HepG2 (cell line): ENCODE results near the gene MTARC1. TPM values are rescaled to one million over a fixed set of nuclear protein-coding genes. Genes with fewer than 3 reads are reported as not detected.

Experiments
- DR1 ChIP-seq: sonication (generic); formaldehyde crosslinking; IDR thresholded peaks from 2 replicates; pipeline ENCODE4 v1.8.0; 2021; ENCODE audit warnings: mild to moderate bottlenecking, missing genetic modification reagents, inconsistent platforms
- ELK4 ChIP-seq: sonication (generic); formaldehyde crosslinking; IDR thresholded peaks from 2 replicates; pipeline ENCODE4 v1.9.0; 2021; ENCODE audit warnings: missing genetic modification reagents, borderline replicate concordance
- IKZF1 ChIP-seq: fragments of 450-650 bp; IDR thresholded peaks from 2 replicates; pipeline ENCODE4 v1.7.1; 2016
- IRF9 ChIP-seq: sonication (generic); formaldehyde crosslinking; IDR thresholded peaks from 2 replicates; pipeline ENCODE4 v1.8.0; 2022; ENCODE audit warnings: missing genetic modification reagents, mild to moderate bottlenecking, borderline replicate concordance
- KDM3A ChIP-seq: IDR thresholded peaks from 2 replicates; pipeline ENCODE4 v1.6.1; 2018; ENCODE audit warnings: low read depth, missing compliant biosample characterization
- KMT2B ChIP-seq: IDR thresholded peaks from 2 replicates; pipeline ENCODE4 v1.6.1; 2016; ENCODE audit warnings: missing genetic modification reagents, missing compliant biosample characterization
- MTF1 ChIP-seq: sonication (generic); formaldehyde crosslinking; IDR thresholded peaks from 2 replicates; pipeline ENCODE4 v1.5.0; 2020; ENCODE audit warnings: missing genetic modification reagents
- MXD3 ChIP-seq: IDR thresholded peaks from 2 replicates; pipeline ENCODE4 v1.6.1; 2016; ENCODE audit warnings: mild to moderate bottlenecking, missing biosample characterization, missing genetic modification reagents
- NONO ChIP-seq, 2 experiments: fragments of 450-650 bp in 1 of 2; sonication (generic) in 1 of 2; formaldehyde crosslinking in 1 of 2; IDR thresholded peaks in 1 of 2; conservative IDR thresholded peaks in 1 of 2; 2 replicates each; pipeline versions ENCODE4 v1.6.1 to v1.8.0; 2017 to 2022; ENCODE audit warnings: mild to moderate bottlenecking in 1 of 2, missing genetic modification reagents in 1 of 2, moderate library complexity in 1 of 2
- RELA ChIP-seq: sonication (generic); formaldehyde crosslinking; IDR thresholded peaks from 2 replicates; pipeline ENCODE4 v1.4.0; 2020; ENCODE audit warnings: missing genetic modification reagents
- ZKSCAN5 ChIP-seq: sonication (generic); formaldehyde crosslinking; IDR thresholded peaks from 2 replicates; pipeline ENCODE4 v1.5.1; 2020; ENCODE audit warnings: mild to moderate bottlenecking, missing genetic modification reagents
- ZNF253 ChIP-seq: sonication (generic); formaldehyde crosslinking; IDR thresholded peaks from 2 replicates; pipeline ENCODE4 v1.8.0; 2022; ENCODE audit warnings: mild to moderate bottlenecking, missing genetic modification reagents, borderline replicate concordance
- ZNF777 ChIP-seq: sonication (generic); formaldehyde crosslinking; IDR thresholded peaks from 2 replicates; pipeline ENCODE4 v1.4.0; 2020; ENCODE audit warnings: missing genetic modification reagents
- polyA plus RNA-seq, 8 experiments: library from polyadenylated mRNA; depleted of rRNA in 3 of 8; stranded (reverse) in 7 of 8; unstranded in 1 of 8; fragments of >200 nt; fragmentation: Illumina TruSeq in 4 of 8; extraction: Trizol in 4 of 8; gene quantifications; 2 replicates each; pipeline versions ENCODE4 v1.2.1 to v1.2.3, GENCODE V29; 2011 to 2016; ENCODE audit warnings: low read depth in 4 of 8, missing spikeins in 1 of 8, mixed read lengths in 1 of 8; ENCODE audit not compliant: insufficient read depth in 1 of 8
- total RNA-seq, 5 experiments: library from RNA; depleted of rRNA; stranded (reverse); fragments of >200 nt; fragmentation: Illumina TruSeq; extraction: Trizol; gene quantifications; 2 replicates each; pipeline ENCODE4 v1.2.3, GENCODE V29; 2016; ENCODE audit warnings: low read depth in 1 of 5
- TF ChIP-seq, protein P1 (sequence below): sonication (generic); formaldehyde crosslinking; IDR thresholded peaks from 2 replicates; pipeline ENCODE4 v1.8.0; 2022; ENCODE audit warnings: mild to moderate bottlenecking, missing genetic modification reagents, moderate library complexity
- TF ChIP-seq, protein P2 (sequence below): sonication (generic); formaldehyde crosslinking; IDR thresholded peaks from 2 replicates; pipeline ENCODE4 v1.9.0; 2021; ENCODE audit warnings: missing genetic modification reagents, mild to moderate bottlenecking, borderline replicate concordance
- TF ChIP-seq, protein P3 (sequence below): sonication (generic); formaldehyde crosslinking; IDR thresholded peaks from 2 replicates; pipeline ENCODE4 v1.5.0; 2020; ENCODE audit warnings: mild to moderate bottlenecking, missing genetic modification reagents, borderline replicate concordance
- TF ChIP-seq, protein P4 (sequence below): sonication (generic); formaldehyde crosslinking; IDR thresholded peaks from 2 replicates; pipeline ENCODE4 v1.5.0; 2020; ENCODE audit warnings: missing genetic modification reagents, mild to moderate bottlenecking, borderline replicate concordance

MTARC1 gene
- total and polyA plus RNA-seq, 2 of the 13 experiments (the other 11 are each of a cell fraction or from before 2014, with no cell fraction given): 19.4 to 106 TPM

GRCh38 chr1:220767312-220768125 lies 19.2 kb upstream of the MTARC1 start (continued):
- TF ChIP-seq, protein P1, sequence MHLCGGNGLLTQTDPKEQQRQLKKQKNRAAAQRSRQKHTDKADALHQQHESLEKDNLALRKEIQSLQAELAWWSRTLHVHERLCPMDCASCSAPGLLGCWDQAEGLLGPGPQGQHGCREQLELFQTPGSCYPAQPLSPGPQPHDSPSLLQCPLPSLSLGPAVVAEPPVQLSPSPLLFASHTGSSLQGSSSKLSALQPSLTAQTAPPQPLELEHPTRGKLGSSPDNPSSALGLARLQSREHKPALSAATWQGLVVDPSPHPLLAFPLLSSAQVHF: no peak
- TF ChIP-seq ZKSCAN5 (CRISPR knock-in tag) (no peak), IRF9 (CRISPR knock-in tag) (no peak), KDM3A (CRISPR knock-in tag) (0 out of 2 replicates have a peak, but pooled peaks have one; percentile 2), IKZF1 (no peak), NONO (IDR thresholded peaks at IDR 0.05) (no peak), NONO (CRISPR knock-in tag; conservative IDR thresholded peaks at IDR 0.05) (no peak), MTF1 (CRISPR knock-in tag) (no peak), ZNF777 (no peak), KMT2B (no peak), DR1 (CRISPR knock-in tag) (no peak), MXD3 (CRISPR knock-in tag) (no peak), ZNF253 (CRISPR knock-in tag) (no peak), ELK4 (CRISPR knock-in tag) (no peak), RELA (CRISPR knock-in tag) (no peak)
- TF ChIP-seq, protein P2, sequence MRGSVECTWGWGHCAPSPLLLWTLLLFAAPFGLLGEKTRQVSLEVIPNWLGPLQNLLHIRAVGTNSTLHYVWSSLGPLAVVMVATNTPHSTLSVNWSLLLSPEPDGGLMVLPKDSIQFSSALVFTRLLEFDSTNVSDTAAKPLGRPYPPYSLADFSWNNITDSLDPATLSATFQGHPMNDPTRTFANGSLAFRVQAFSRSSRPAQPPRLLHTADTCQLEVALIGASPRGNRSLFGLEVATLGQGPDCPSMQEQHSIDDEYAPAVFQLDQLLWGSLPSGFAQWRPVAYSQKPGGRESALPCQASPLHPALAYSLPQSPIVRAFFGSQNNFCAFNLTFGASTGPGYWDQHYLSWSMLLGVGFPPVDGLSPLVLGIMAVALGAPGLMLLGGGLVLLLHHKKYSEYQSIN: no peak
- TF ChIP-seq, protein P3, sequence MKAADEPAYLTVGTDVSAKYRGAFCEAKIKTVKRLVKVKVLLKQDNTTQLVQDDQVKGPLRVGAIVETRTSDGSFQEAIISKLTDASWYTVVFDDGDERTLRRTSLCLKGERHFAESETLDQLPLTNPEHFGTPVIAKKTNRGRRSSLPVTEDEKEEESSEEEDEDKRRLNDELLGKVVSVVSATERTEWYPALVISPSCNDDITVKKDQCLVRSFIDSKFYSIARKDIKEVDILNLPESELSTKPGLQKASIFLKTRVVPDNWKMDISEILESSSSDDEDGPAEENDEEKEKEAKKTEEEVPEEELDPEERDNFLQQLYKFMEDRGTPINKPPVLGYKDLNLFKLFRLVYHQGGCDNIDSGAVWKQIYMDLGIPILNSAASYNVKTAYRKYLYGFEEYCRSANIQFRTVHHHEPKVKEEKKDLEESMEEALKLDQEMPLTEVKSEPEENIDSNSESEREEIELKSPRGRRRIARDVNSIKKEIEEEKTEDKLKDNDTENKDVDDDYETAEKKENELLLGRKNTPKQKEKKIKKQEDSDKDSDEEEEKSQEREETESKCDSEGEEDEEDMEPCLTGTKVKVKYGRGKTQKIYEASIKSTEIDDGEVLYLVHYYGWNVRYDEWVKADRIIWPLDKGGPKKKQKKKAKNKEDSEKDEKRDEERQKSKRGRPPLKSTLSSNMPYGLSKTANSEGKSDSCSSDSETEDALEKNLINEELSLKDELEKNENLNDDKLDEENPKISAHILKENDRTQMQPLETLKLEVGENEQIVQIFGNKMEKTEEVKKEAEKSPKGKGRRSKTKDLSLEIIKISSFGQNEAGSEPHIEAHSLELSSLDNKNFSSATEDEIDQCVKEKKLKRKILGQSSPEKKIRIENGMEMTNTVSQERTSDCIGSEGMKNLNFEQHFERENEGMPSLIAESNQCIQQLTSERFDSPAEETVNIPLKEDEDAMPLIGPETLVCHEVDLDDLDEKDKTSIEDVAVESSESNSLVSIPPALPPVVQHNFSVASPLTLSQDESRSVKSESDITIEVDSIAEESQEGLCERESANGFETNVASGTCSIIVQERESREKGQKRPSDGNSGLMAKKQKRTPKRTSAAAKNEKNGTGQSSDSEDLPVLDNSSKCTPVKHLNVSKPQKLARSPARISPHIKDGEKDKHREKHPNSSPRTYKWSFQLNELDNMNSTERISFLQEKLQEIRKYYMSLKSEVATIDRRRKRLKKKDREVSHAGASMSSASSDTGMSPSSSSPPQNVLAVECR: peak; percentile 52; the same call in 1 of the 2 replicates
- TF ChIP-seq, protein P4, sequence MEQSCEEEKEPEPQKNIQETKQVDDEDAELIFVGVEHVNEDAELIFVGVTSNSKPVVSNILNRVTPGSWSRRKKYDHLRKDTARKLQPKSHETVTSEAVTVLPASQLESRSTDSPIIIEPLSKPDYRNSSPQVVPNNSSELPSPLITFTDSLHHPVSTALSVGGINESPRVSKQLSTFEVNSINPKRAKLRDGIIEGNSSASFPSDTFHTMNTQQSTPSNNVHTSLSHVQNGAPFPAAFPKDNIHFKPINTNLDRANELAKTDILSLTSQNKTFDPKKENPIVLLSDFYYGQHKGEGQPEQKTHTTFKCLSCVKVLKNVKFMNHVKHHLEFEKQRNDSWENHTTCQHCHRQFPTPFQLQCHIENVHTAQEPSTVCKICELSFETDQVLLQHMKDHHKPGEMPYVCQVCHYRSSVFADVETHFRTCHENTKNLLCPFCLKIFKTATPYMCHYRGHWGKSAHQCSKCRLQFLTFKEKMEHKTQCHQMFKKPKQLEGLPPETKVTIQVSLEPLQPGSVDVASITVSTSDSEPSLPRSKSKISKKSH: no peak
